HepG2 (cell line): ENCODE data around the gene CPEB4. TPM values are rescaled to one million over a fixed set of nuclear protein-coding genes. Genes with fewer than 3 reads are reported as not detected.

Experiments used
- GABPA ChIP-seq, 2 experiments: IDR thresholded peaks; 2 replicates each; pipeline ENCODE4 v1.6.1; 2011 to 2016; ENCODE audit warnings: low read depth in 2 of 2, low read length in 1 of 2, missing biosample characterization in 1 of 2, missing genetic modification characterization in 1 of 2
- HMG20A ChIP-seq: IDR thresholded peaks from 2 replicates; pipeline ENCODE4 v1.6.1; 2016; ENCODE audit warnings: borderline replicate concordance
- JUND ChIP-seq: sonication (generic); formaldehyde crosslinking; IDR thresholded peaks from 2 replicates; pipeline ENCODE4 v1.8.0; 2022; ENCODE audit warnings: mild to moderate bottlenecking, missing genetic modification reagents
- PHF20 ChIP-seq: sonication (generic); formaldehyde crosslinking; IDR thresholded peaks from 2 replicates; pipeline ENCODE4 v1.5.0; 2020; ENCODE audit warnings: mild to moderate bottlenecking, missing genetic modification reagents
- PHF21A ChIP-seq: sonication (generic); formaldehyde crosslinking; IDR thresholded peaks from 2 replicates; pipeline ENCODE4 v1.5.0; 2020; ENCODE audit warnings: mild to moderate bottlenecking, missing genetic modification reagents
- SP4 ChIP-seq: sonication (generic); formaldehyde crosslinking; IDR thresholded peaks from 2 replicates; pipeline ENCODE4 v1.8.1; 2023; ENCODE audit warnings: mild to moderate bottlenecking, missing genetic modification reagents
- TCF7L2 ChIP-seq: IDR thresholded peaks from 2 replicates; pipeline ENCODE4 v1.6.1; 2011; ENCODE audit warnings: mild to moderate bottlenecking, low read depth, low read length, moderate library complexity
- ZBTB20 ChIP-seq: sonication (generic); formaldehyde crosslinking; IDR thresholded peaks from 2 replicates; pipeline ENCODE4 v1.8.1; 2023; ENCODE audit warnings: missing genetic modification reagents, low read depth, mild to moderate bottlenecking, borderline replicate concordance
- ZBTB42 ChIP-seq: sonication (generic); formaldehyde crosslinking; IDR thresholded peaks from 2 replicates; pipeline ENCODE4 v1.5.0; 2020; ENCODE audit warnings: mild to moderate bottlenecking, missing genetic modification reagents
- ZNF451 ChIP-seq: sonication (generic); formaldehyde crosslinking; IDR thresholded peaks from 2 replicates; pipeline ENCODE4 v1.5.0; 2020; ENCODE audit warnings: mild to moderate bottlenecking, missing genetic modification reagents
- ZNF543 ChIP-seq: sonication (generic); formaldehyde crosslinking; IDR thresholded peaks from 2 replicates; pipeline ENCODE4 v1.4.0; 2020; ENCODE audit warnings: mild to moderate bottlenecking, missing genetic modification reagents
- ZNF747 ChIP-seq: sonication (generic); formaldehyde crosslinking; IDR thresholded peaks from 2 replicates; pipeline ENCODE4 v1.8.1; 2023; ENCODE audit warnings: missing genetic modification reagents, mild to moderate bottlenecking, borderline replicate concordance
- polyA plus RNA-seq, 8 experiments: library from polyadenylated mRNA; depleted of rRNA in 3 of 8; stranded (reverse) in 7 of 8; unstranded in 1 of 8; fragments of >200 nt; fragmentation: Illumina TruSeq in 4 of 8; extraction: Trizol in 4 of 8; gene quantifications; 2 replicates each; pipeline versions ENCODE4 v1.2.1 to v1.2.3, GENCODE V29; 2011 to 2016; ENCODE audit warnings: low read depth in 4 of 8, missing spikeins in 1 of 8, mixed read lengths in 1 of 8; ENCODE audit not compliant: insufficient read depth in 1 of 8
- total RNA-seq, 5 experiments: library from RNA; depleted of rRNA; stranded (reverse); fragments of >200 nt; fragmentation: Illumina TruSeq; extraction: Trizol; gene quantifications; 2 replicates each; pipeline ENCODE4 v1.2.3, GENCODE V29; 2016; ENCODE audit warnings: low read depth in 1 of 5
- TF ChIP-seq, protein P1 (sequence below): sonication (generic); formaldehyde crosslinking; IDR thresholded peaks from 2 replicates; pipeline ENCODE4 v1.5.1; 2020; ENCODE audit warnings: mild to moderate bottlenecking, missing genetic modification reagents, moderate library complexity
- TF ChIP-seq, protein P2 (sequence below): sonication (generic); formaldehyde crosslinking; conservative IDR thresholded peaks from 2 replicates; pipeline ENCODE4 v1.4.0; 2020; ENCODE audit warnings: mild to moderate bottlenecking, missing genetic modification reagents, moderate library complexity
- TF ChIP-seq, protein P3 (sequence below): IDR thresholded peaks from 2 replicates; pipeline ENCODE4 v1.4.0; 2020; ENCODE audit warnings: mild to moderate bottlenecking, missing genetic modification reagents
- TF ChIP-seq, protein P4 (sequence below): sonication (generic); formaldehyde crosslinking; IDR thresholded peaks from 2 replicates; pipeline ENCODE4 v1.4.0; 2020; ENCODE audit warnings: missing genetic modification reagents

The CPEB4 gene
- total and polyA plus RNA-seq, 2 of the 13 experiments (the other 11 are each of a cell fraction or from before 2014, with no cell fraction given), result 7.7 to 26.7 TPM

DNA sequence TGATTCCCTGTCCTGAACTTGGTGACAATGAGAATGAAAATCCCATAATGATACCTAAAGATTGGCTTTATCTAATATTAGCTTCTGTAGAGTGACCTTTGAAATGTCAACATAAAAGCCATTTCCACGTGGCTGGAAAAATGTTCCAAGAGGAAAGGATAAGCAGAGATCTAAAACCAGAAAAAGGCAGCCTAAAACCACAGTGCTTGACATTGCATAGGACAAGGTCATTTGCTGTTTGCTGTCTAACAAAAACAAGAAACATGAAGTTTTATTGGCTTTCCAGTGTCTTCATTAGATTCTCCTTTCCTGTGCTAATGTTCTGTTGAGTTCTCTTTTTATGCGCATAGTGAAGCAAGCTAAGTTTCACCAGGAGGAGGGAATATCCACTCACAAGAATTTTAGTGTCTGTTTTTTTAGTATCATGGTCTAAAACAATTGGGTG lies 44.6 kb downstream of the CPEB4 start (continued):
- TF ChIP-seq, protein P1, sequence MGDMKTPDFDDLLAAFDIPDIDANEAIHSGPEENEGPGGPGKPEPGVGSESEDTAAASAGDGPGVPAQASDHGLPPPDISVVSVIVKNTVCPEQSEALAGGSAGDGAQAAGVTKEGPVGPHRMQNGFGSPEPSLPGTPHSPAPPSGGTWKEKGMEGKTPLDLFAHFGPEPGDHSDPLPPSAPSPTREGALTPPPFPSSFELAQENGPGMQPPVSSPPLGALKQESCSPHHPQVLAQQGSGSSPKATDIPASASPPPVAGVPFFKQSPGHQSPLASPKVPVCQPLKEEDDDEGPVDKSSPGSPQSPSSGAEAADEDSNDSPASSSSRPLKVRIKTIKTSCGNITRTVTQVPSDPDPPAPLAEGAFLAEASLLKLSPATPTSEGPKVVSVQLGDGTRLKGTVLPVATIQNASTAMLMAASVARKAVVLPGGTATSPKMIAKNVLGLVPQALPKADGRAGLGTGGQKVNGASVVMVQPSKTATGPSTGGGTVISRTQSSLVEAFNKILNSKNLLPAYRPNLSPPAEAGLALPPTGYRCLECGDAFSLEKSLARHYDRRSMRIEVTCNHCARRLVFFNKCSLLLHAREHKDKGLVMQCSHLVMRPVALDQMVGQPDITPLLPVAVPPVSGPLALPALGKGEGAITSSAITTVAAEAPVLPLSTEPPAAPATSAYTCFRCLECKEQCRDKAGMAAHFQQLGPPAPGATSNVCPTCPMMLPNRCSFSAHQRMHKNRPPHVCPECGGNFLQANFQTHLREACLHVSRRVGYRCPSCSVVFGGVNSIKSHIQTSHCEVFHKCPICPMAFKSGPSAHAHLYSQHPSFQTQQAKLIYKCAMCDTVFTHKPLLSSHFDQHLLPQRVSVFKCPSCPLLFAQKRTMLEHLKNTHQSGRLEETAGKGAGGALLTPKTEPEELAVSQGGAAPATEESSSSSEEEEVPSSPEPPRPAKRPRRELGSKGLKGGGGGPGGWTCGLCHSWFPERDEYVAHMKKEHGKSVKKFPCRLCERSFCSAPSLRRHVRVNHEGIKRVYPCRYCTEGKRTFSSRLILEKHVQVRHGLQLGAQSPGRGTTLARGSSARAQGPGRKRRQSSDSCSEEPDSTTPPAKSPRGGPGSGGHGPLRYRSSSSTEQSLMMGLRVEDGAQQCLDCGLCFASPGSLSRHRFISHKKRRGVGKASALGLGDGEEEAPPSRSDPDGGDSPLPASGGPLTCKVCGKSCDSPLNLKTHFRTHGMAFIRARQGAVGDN (CRISPR knock-in tag), result no peak
- no peak for TF ChIP-seq SP4
- no peak for TF ChIP-seq ZBTB42 (CRISPR knock-in tag)
- no peak for TF ChIP-seq ZNF747 (CRISPR knock-in tag)
- no peak for TF ChIP-seq PHF20 (CRISPR knock-in tag)
- TF ChIP-seq ZBTB20 (CRISPR knock-in tag), result peak; percentile 85; the same call in 1 of the 2 replicates
- peak; percentile 93; the same call in 1 of the 2 replicates for TF ChIP-seq HMG20A (CRISPR knock-in tag)
- TF ChIP-seq JUND (CRISPR knock-in tag), result peak; percentile 44; the same call in 1 of the 2 replicates
- peak; percentile 81 for TF ChIP-seq PHF21A (CRISPR knock-in tag)
- TF ChIP-seq, protein P2, sequence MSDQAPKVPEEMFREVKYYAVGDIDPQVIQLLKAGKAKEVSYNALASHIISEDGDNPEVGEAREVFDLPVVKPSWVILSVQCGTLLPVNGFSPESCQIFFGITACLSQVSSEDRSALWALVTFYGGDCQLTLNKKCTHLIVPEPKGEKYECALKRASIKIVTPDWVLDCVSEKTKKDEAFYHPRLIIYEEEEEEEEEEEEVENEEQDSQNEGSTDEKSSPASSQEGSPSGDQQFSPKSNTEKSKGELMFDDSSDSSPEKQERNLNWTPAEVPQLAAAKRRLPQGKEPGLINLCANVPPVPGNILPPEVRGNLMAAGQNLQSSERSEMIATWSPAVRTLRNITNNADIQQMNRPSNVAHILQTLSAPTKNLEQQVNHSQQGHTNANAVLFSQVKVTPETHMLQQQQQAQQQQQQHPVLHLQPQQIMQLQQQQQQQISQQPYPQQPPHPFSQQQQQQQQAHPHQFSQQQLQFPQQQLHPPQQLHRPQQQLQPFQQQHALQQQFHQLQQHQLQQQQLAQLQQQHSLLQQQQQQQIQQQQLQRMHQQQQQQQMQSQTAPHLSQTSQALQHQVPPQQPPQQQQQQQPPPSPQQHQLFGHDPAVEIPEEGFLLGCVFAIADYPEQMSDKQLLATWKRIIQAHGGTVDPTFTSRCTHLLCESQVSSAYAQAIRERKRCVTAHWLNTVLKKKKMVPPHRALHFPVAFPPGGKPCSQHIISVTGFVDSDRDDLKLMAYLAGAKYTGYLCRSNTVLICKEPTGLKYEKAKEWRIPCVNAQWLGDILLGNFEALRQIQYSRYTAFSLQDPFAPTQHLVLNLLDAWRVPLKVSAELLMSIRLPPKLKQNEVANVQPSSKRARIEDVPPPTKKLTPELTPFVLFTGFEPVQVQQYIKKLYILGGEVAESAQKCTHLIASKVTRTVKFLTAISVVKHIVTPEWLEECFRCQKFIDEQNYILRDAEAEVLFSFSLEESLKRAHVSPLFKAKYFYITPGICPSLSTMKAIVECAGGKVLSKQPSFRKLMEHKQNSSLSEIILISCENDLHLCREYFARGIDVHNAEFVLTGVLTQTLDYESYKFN (CRISPR knock-in tag), result peak; percentile 95
- no peak for TF ChIP-seq GABPA (IDR thresholded peaks at IDR 0.05; ENCODE audit: low read depth, low read length)
- no peak for TF ChIP-seq GABPA (CRISPR knock-in tag; IDR thresholded peaks at IDR 0.05; ENCODE audit: low read depth)
- TF ChIP-seq ZNF451 (CRISPR knock-in tag), result no peak
- no peak for TF ChIP-seq ZNF543 (CRISPR knock-in tag)
- TF ChIP-seq, protein P3, sequence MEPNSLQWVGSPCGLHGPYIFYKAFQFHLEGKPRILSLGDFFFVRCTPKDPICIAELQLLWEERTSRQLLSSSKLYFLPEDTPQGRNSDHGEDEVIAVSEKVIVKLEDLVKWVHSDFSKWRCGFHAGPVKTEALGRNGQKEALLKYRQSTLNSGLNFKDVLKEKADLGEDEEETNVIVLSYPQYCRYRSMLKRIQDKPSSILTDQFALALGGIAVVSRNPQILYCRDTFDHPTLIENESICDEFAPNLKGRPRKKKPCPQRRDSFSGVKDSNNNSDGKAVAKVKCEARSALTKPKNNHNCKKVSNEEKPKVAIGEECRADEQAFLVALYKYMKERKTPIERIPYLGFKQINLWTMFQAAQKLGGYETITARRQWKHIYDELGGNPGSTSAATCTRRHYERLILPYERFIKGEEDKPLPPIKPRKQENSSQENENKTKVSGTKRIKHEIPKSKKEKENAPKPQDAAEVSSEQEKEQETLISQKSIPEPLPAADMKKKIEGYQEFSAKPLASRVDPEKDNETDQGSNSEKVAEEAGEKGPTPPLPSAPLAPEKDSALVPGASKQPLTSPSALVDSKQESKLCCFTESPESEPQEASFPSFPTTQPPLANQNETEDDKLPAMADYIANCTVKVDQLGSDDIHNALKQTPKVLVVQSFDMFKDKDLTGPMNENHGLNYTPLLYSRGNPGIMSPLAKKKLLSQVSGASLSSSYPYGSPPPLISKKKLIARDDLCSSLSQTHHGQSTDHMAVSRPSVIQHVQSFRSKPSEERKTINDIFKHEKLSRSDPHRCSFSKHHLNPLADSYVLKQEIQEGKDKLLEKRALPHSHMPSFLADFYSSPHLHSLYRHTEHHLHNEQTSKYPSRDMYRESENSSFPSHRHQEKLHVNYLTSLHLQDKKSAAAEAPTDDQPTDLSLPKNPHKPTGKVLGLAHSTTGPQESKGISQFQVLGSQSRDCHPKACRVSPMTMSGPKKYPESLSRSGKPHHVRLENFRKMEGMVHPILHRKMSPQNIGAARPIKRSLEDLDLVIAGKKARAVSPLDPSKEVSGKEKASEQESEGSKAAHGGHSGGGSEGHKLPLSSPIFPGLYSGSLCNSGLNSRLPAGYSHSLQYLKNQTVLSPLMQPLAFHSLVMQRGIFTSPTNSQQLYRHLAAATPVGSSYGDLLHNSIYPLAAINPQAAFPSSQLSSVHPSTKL, result peak; percentile 98
- no peak for TF ChIP-seq TCF7L2
- TF ChIP-seq, protein P4, sequence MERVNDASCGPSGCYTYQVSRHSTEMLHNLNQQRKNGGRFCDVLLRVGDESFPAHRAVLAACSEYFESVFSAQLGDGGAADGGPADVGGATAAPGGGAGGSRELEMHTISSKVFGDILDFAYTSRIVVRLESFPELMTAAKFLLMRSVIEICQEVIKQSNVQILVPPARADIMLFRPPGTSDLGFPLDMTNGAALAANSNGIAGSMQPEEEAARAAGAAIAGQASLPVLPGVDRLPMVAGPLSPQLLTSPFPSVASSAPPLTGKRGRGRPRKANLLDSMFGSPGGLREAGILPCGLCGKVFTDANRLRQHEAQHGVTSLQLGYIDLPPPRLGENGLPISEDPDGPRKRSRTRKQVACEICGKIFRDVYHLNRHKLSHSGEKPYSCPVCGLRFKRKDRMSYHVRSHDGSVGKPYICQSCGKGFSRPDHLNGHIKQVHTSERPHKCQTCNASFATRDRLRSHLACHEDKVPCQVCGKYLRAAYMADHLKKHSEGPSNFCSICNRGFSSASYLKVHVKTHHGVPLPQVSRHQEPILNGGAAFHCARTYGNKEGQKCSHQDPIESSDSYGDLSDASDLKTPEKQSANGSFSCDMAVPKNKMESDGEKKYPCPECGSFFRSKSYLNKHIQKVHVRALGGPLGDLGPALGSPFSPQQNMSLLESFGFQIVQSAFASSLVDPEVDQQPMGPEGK (CRISPR knock-in tag), result peak; percentile 48; the same call in 1 of the 2 replicates
